Psoas muscle (tissue), 8 donors: ENCODE measurements around the gene COL10A1. TPM values are rescaled to one million over a fixed set of nuclear protein-coding genes. Genes with fewer than 3 reads are reported as not detected.
"Not testable (repeated sequence)": the region's sequence is repeated elsewhere in the genome, so short reads cannot be mapped to it uniquely, and the experiment has no call there.

Experiments
- ATAC-seq, 4 donors: fragments of 200-7000 bp; cut with Tn5 transposase; one replicate each; pipeline ENCODE4 v1.9.1; 2020; ENCODE audit warnings: moderate library complexity in 3 of 4, mild to moderate bottlenecking in 2 of 4
- DNase-seq, 2 donors: peaks; one replicate each; pipeline ENCODE4 v3.0.0-alpha.2; 2020
- H3K27ac ChIP-seq: fragments of 200-600 bp; one replicate; pipeline ENCODE4 v1.8.0; 2022
- H3K27me3 ChIP-seq, 3 donors: fragments of 200-600 bp in 1 of 3; one replicate each; pipeline versions ENCODE4 v1.6.1 to v1.8.0; 2013 to 2022; ENCODE audit warnings: low read length in 2 of 3, mild to moderate bottlenecking in 2 of 3, moderate library complexity in 1 of 3; ENCODE audit not compliant: insufficient read depth in 3 of 3
- H3K36me3 ChIP-seq, 2 donors: fragments of 200-600 bp in 1 of 2; one replicate each; pipeline versions ENCODE4 v1.6.1 to v1.8.0; 2013 to 2022; ENCODE audit warnings: low read depth in 1 of 2, mild to moderate bottlenecking in 1 of 2, moderate library complexity in 1 of 2; ENCODE audit not compliant: insufficient read depth in 1 of 2
- H3K4me1 ChIP-seq: fragments of 200-600 bp; one replicate; pipeline ENCODE4 v1.8.0; 2022
- H3K4me3 ChIP-seq: fragments of 200-600 bp; one replicate; pipeline ENCODE4 v1.8.0; 2022; ENCODE audit warnings: mild to moderate bottlenecking
- H3K9me3 ChIP-seq: fragments of 200-600 bp; one replicate; pipeline ENCODE4 v1.8.0; 2022
- CTCF ChIP-seq: fragments of 200-600 bp; IDR thresholded peaks from one replicate; pipeline ENCODE4 v1.8.0; 2022; ENCODE audit warnings: antibody characterized with exemption
- WGBS, 3 donors: extraction: QIAGEN DNeasy Blood & Tissue Kit; methylation state at CpG; one replicate each; pipeline versions ENCODE4 v1.1.6 to v1.1.7; 2013; 5-methylcytosine and 5-hydroxymethylcytosine counted together
- intact Hi-C, 2 donors: fragments of 100-400 bp; cut with DNase I; formaldehyde crosslinking; loops; one replicate each; pipeline versions ENCODE4 v1.11.0 to v1.14.2; 2022
- polyA plus RNA-seq, 3 donors: library from polyadenylated mRNA; stranded (reverse); fragments of 200-250 nt; gene quantifications; one replicate each; pipeline ENCODE4 v1.2.3, GENCODE V29; 2013
- total RNA-seq, 4 donors: library from RNA; stranded (reverse); fragmentation: NEBNext Ultra II Directional in 2 of 4; extraction: Animal tissue kit (Norgen Biotek cat#: 25700) in 2 of 4; gene quantifications; one replicate each; pipeline versions ENCODE4 v1.2.1 to v1.2.4, GENCODE V29; 2021 to 2023
- donor health status: healthy with polysubstance abuse.
- donor health status: DM: no; HTN: no; CAD: no; lungs with moderate emphysema.
- donor health status: Bipolar disorder and iron deficiency.
- donor health status: healthy.
- donor health status: DM: yes; HTN: yes; CAD: no.
- donor health status: DM: no; HTN: no; CAD: no.
- donor health status: DM: no; HTN: no; CAD: no.
- donor health status: DM: yes; HTN: yes; CAD: no.

COL10A1 gene
- total and polyA plus RNA-seq, 7 donors, result 0.08 to 0.41 TPM; not detected in 5

GRCh38 chr6:116096979-116097816, 28.7 kb downstream of the COL10A1 start:
- Histone ChIP-seq H3K27ac (no peak overlapping the region), H3K27me3 (no peaks in the 10 kb centered on the region), H3K36me3 (no peaks in the 10 kb centered on the region), H3K9me3 (peaks cover 4% of the 10 kb centered on the region), H3K4me3 (no peak overlapping the region), H3K4me1 (peaks cover 17% of the 10 kb centered on the region)
- DNase-seq, result no peak
- 32 to 61% (median 35%) methylated on average over 2 of the region's 2 CpGs for WGBS, 3 donors
- TF ChIP-seq CTCF, result peak; percentile 54
- intact Hi-C loops, result loop anchor here in 1 of 2 donors (5.0 kb wide), 1 partner anchor 85 kb away; no protein-coding TSS in a partner anchor
- ATAC-seq, result no peak

- not testable (repeated sequence) for ATAC-seq, H3K36me3 ChIP-seq, H3K27ac ChIP-seq, H3K9me3 ChIP-seq, DNase-seq, H3K4me1 ChIP-seq, H3K4me3 ChIP-seq, H3K27me3 ChIP-seq
- WGBS, 3 donors, result 88 to 93% (median 91%) methylated on average over 9 of the region's 9 CpGs
- intact Hi-C loops, result loop anchor here in 1 of 2 donors (5.0 kb wide), 1 partner anchor 84 kb away; no protein-coding TSS in a partner anchor
Observed at GRCh38 chr6:116096048-116096759, 29.7 kb downstream of the COL10A1 start.

- ATAC-seq (no peak), DNase-seq (no peak)
- Histone ChIP-seq H3K4me3 (no peak overlapping the region), H3K27ac (no peak overlapping the region), H3K27me3 (no peaks in the 10 kb centered on the region), H3K9me3 (peaks cover 4% of the 10 kb centered on the region), H3K36me3 (no peaks in the 10 kb centered on the region), H3K4me1 (no peaks in the 10 kb centered on the region)
- intact Hi-C loops, result no loop called here
- no peak for TF ChIP-seq CTCF
- WGBS, 3 donors, result 95 to 97% (median 96%) methylated on average over 7 of the region's 7 CpGs
Observed at GRCh38 chr6:116094041-116094440, 31.9 kb downstream of the COL10A1 start.

DNA sequence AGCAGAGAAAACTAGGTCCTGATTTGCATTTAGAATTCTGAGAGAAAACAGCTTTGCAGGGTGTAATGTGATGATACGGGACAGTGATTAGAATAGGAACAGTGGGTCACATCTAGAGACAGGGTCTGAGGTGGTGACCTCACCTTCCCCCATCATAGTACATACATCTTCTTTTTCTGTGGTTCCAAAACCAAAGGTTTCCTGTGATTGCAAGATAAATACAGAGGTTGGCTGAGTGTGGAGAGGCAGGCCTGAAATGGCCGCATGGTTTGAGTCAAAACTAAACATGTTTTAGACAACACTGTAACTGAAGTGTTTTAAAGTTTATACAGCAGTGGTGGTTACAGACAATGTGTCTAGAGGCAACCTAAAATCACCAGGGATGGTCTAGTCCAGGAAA, 35.7 kb downstream of the COL10A1 start:
- no peaks in the 10 kb centered on the region for H3K27me3 ChIP-seq
- no peaks in the 10 kb centered on the region for H3K36me3 ChIP-seq
- DNase-seq, result no peak
- no peak overlapping the region for H3K27ac ChIP-seq
- no peaks in the 10 kb centered on the region for H3K4me1 ChIP-seq
- ATAC-seq, result no peak
- TF ChIP-seq CTCF, result no peak
- 92 to 98% (median 94%) methylated on average over 2 of the region's 2 CpGs for WGBS, 3 donors
- intact Hi-C loops, result no loop called here
- H3K9me3 ChIP-seq, result no peaks in the 10 kb centered on the region
- no peak overlapping the region for H3K4me3 ChIP-seq

- H3K9me3 ChIP-seq, result no peaks in the 10 kb centered on the region
- no peak for ATAC-seq
- TF ChIP-seq CTCF, result no peak
- H3K4me3 ChIP-seq, result no peak overlapping the region
- intact Hi-C loops, result no loop called here
- no peaks in the 10 kb centered on the region for H3K4me1 ChIP-seq
- no peak for DNase-seq
- no peak overlapping the region for H3K27ac ChIP-seq
- H3K27me3 ChIP-seq, result no peaks in the 10 kb centered on the region
- H3K36me3 ChIP-seq, result no peaks in the 10 kb centered on the region
Observed at GRCh38 chr6:116088946-116089345, 37.0 kb downstream of the COL10A1 start.
